ENCODE data around the gene SET.
"Not testable (repeated sequence)": the region's sequence is repeated elsewhere in the genome, so short reads cannot be mapped to it uniquely, and the experiment has no call there.

Gene SET
- 307 to 461 (median 366) reads per million in 3 donors for total RNA-seq

GRCh38 chr9:128688501-128689292 lies at the start of gene SET:
Gene SET, plus strand, starts transcription at chr9:128689222. Its CDS starts 361 bp downstream, at chr9:128689583.
- no peaks in the 10 kb centered on the region for H3K9me3 ChIP-seq (ENCODE audit: control insufficient read depth, low read length)
- peaks cover 24% of the 10 kb centered on the region for H3K36me3 ChIP-seq (ENCODE audit: control insufficient read depth, insufficient read depth, low read length)
- H3K4me1 ChIP-seq (ENCODE audit: control insufficient read depth, insufficient read depth, low read length, poor library complexity, severe bottlenecking), result peaks cover 38% of the 10 kb centered on the region
- H3K27ac ChIP-seq (ENCODE audit: insufficient read depth, low read length, poor library complexity, severe bottlenecking), result peak within 1 kb of the TSS; percentile 82
- H3K27me3 ChIP-seq (replicated peaks; ENCODE audit: control insufficient read depth, insufficient read depth, low read length, poor library complexity, severe bottlenecking), result no peaks in the 10 kb centered on the region
- H3K4me3 ChIP-seq (ENCODE audit: insufficient read depth, low read depth, low read length, poor library complexity, severe bottlenecking), result peak within 1 kb of the TSS; percentile 63
- DNase-seq, result peak; percentile 85 to 88 (median 87)

GRCh38 chr9:128640603-128641002 lies 48.4 kb upstream of the SET start:
- H3K27ac ChIP-seq (ENCODE audit: insufficient read depth, low read length, poor library complexity, severe bottlenecking), result no peak overlapping the region
- no peaks in the 10 kb centered on the region for H3K36me3 ChIP-seq (ENCODE audit: control insufficient read depth, insufficient read depth, low read length)
- H3K4me3 ChIP-seq (ENCODE audit: insufficient read depth, low read depth, low read length, poor library complexity, severe bottlenecking), result no peak overlapping the region
- no peaks in the 10 kb centered on the region for H3K9me3 ChIP-seq (ENCODE audit: control insufficient read depth, low read length)
- no peak for DNase-seq
- H3K27me3 ChIP-seq (replicated peaks; ENCODE audit: control insufficient read depth, insufficient read depth, low read length, poor library complexity, severe bottlenecking), result no peaks in the 10 kb centered on the region
- no peaks in the 10 kb centered on the region for H3K4me1 ChIP-seq (ENCODE audit: control insufficient read depth, insufficient read depth, low read length, poor library complexity, severe bottlenecking)

GRCh38 chr9:128642675-128643245 lies 46.3 kb upstream of the SET start:
- Histone ChIP-seq H3K27me3 (replicated peaks; ENCODE audit: control insufficient read depth, insufficient read depth, low read length, poor library complexity, severe bottlenecking) (no peaks in the 10 kb centered on the region), H3K4me3 (ENCODE audit: insufficient read depth, low read depth, low read length, poor library complexity, severe bottlenecking) (no peak overlapping the region), H3K9me3 (ENCODE audit: control insufficient read depth, low read length) (no peaks in the 10 kb centered on the region), H3K27ac (ENCODE audit: insufficient read depth, low read length, poor library complexity, severe bottlenecking) (no peak overlapping the region), H3K36me3 (ENCODE audit: control insufficient read depth, insufficient read depth, low read length) (no peaks in the 10 kb centered on the region), H3K4me1 (ENCODE audit: control insufficient read depth, insufficient read depth, low read length, poor library complexity, severe bottlenecking) (no peaks in the 10 kb centered on the region)
- no peak for DNase-seq

- H3K27ac ChIP-seq (ENCODE audit: insufficient read depth, low read length, poor library complexity, severe bottlenecking), result no peak overlapping the region
These were observed 45.3 kb upstream of the SET start for GRCh38 chr9:128643519-128644300.

GRCh38 chr9:128648206-128648605 lies 40.8 kb upstream of the SET start:
- peak; percentile 33 to 47 (median 42) for DNase-seq
- H3K36me3 ChIP-seq (ENCODE audit: control insufficient read depth, insufficient read depth, low read length); H3K4me3 ChIP-seq (ENCODE audit: insufficient read depth, low read depth, low read length, poor library complexity, severe bottlenecking); H3K9me3 ChIP-seq (ENCODE audit: control insufficient read depth, low read length); H3K27ac ChIP-seq (ENCODE audit: insufficient read depth, low read length, poor library complexity, severe bottlenecking); H3K27me3 ChIP-seq (replicated peaks; ENCODE audit: control insufficient read depth, insufficient read depth, low read length, poor library complexity, severe bottlenecking); H3K4me1 ChIP-seq (ENCODE audit: control insufficient read depth, insufficient read depth, low read length, poor library complexity, severe bottlenecking): not testable (repeated sequence)

More at GRCh38 chr9:128643519-128644300, 45.3 kb upstream of the SET start:
- Histone ChIP-seq H3K4me3 (ENCODE audit: insufficient read depth, low read depth, low read length, poor library complexity, severe bottlenecking) (no peak overlapping the region), H3K4me1 (ENCODE audit: control insufficient read depth, insufficient read depth, low read length, poor library complexity, severe bottlenecking) (no peaks in the 10 kb centered on the region), H3K9me3 (ENCODE audit: control insufficient read depth, low read length) (no peaks in the 10 kb centered on the region), H3K36me3 (ENCODE audit: control insufficient read depth, insufficient read depth, low read length) (no peaks in the 10 kb centered on the region), H3K27me3 (replicated peaks; ENCODE audit: control insufficient read depth, insufficient read depth, low read length, poor library complexity, severe bottlenecking) (no peaks in the 10 kb centered on the region)
- no peak for DNase-seq

GRCh38 chr9:128651798-128652197 lies 37.2 kb upstream of the SET start:
- Histone ChIP-seq H3K4me3 (ENCODE audit: insufficient read depth, low read depth, low read length, poor library complexity, severe bottlenecking) (no peak overlapping the region), H3K27me3 (replicated peaks; ENCODE audit: control insufficient read depth, insufficient read depth, low read length, poor library complexity, severe bottlenecking) (no peaks in the 10 kb centered on the region), H3K36me3 (ENCODE audit: control insufficient read depth, insufficient read depth, low read length) (no peaks in the 10 kb centered on the region), H3K9me3 (ENCODE audit: control insufficient read depth, low read length) (no peaks in the 10 kb centered on the region), H3K4me1 (ENCODE audit: control insufficient read depth, insufficient read depth, low read length, poor library complexity, severe bottlenecking) (peaks cover 4% of the 10 kb centered on the region), H3K27ac (ENCODE audit: insufficient read depth, low read length, poor library complexity, severe bottlenecking) (no peak overlapping the region)
- DNase-seq, result no peak

GRCh38 chr9:128653908-128654307 lies 35.1 kb upstream of the SET start:
- no peak overlapping the region for H3K27ac ChIP-seq (ENCODE audit: insufficient read depth, low read length, poor library complexity, severe bottlenecking)
- no peaks in the 10 kb centered on the region for H3K9me3 ChIP-seq (ENCODE audit: control insufficient read depth, low read length)
- H3K4me3 ChIP-seq (ENCODE audit: insufficient read depth, low read depth, low read length, poor library complexity, severe bottlenecking), result no peak overlapping the region
- peaks cover 4% of the 10 kb centered on the region for H3K4me1 ChIP-seq (ENCODE audit: control insufficient read depth, insufficient read depth, low read length, poor library complexity, severe bottlenecking)
- no peaks in the 10 kb centered on the region for H3K36me3 ChIP-seq (ENCODE audit: control insufficient read depth, insufficient read depth, low read length)
- no peak for DNase-seq
- no peaks in the 10 kb centered on the region for H3K27me3 ChIP-seq (replicated peaks; ENCODE audit: control insufficient read depth, insufficient read depth, low read length, poor library complexity, severe bottlenecking)

- Histone ChIP-seq H3K4me1 (ENCODE audit: control insufficient read depth, insufficient read depth, low read length, poor library complexity, severe bottlenecking) (peaks cover 4% of the 10 kb centered on the region), H3K36me3 (ENCODE audit: control insufficient read depth, insufficient read depth, low read length) (no peaks in the 10 kb centered on the region), H3K4me3 (ENCODE audit: insufficient read depth, low read depth, low read length, poor library complexity, severe bottlenecking) (no peak overlapping the region), H3K9me3 (ENCODE audit: control insufficient read depth, low read length) (no peaks in the 10 kb centered on the region), H3K27me3 (replicated peaks; ENCODE audit: control insufficient read depth, insufficient read depth, low read length, poor library complexity, severe bottlenecking) (no peaks in the 10 kb centered on the region), H3K27ac (ENCODE audit: insufficient read depth, low read length, poor library complexity, severe bottlenecking) (no peak overlapping the region)
- DNase-seq, result no peak
These were observed 34.5 kb upstream of the SET start for GRCh38 chr9:128654481-128654880.

- Histone ChIP-seq H3K36me3 (ENCODE audit: control insufficient read depth, insufficient read depth, low read length) (no peaks in the 10 kb centered on the region), H3K4me1 (ENCODE audit: control insufficient read depth, insufficient read depth, low read length, poor library complexity, severe bottlenecking) (peaks cover 4% of the 10 kb centered on the region), H3K27ac (ENCODE audit: insufficient read depth, low read length, poor library complexity, severe bottlenecking) (peak within 1 kb of the TSS; percentile 94), H3K4me3 (ENCODE audit: insufficient read depth, low read depth, low read length, poor library complexity, severe bottlenecking) (peak within 1 kb of the TSS; percentile 84), H3K27me3 (replicated peaks; ENCODE audit: control insufficient read depth, insufficient read depth, low read length, poor library complexity, severe bottlenecking) (no peaks in the 10 kb centered on the region), H3K9me3 (ENCODE audit: control insufficient read depth, low read length) (no peaks in the 10 kb centered on the region)
- DNase-seq, result peak; percentile 91 to 94 (median 91)
These were observed 32.3 kb upstream of the SET start, which contains the start of gene DYNC2I2 for GRCh38 chr9:128656416-128657343. Gene DYNC2I2, minus strand, starts transcription at chr9:128656847. Its CDS starts 121 bp downstream, at chr9:128656726.

Data from effector memory CD4-positive, alpha-beta T cell (primary cell).